HEK293T (cell line): ENCODE measurements around the gene SCO1.

Experiments
- CTBP1 ChIP-seq: fragments of 450-650 bp; IDR thresholded peaks from 2 replicates; pipeline ENCODE4 v1.6.1; 2016; ENCODE audit warnings: borderline replicate concordance
- FOXA1 ChIP-seq: fragments of 450-650 bp; IDR thresholded peaks from 2 replicates; pipeline ENCODE4 v1.6.1; 2016; ENCODE audit warnings: mild to moderate bottlenecking
- FOXK2 ChIP-seq: fragments of 450-650 bp; IDR thresholded peaks from 2 replicates; pipeline ENCODE4 v1.6.1; 2016; ENCODE audit warnings: mild to moderate bottlenecking
- HDGF ChIP-seq: fragments of 450-650 bp; IDR thresholded peaks from 2 replicates; pipeline ENCODE4 v1.6.1; 2017; ENCODE audit warnings: antibody characterized with exemption, borderline replicate concordance
- TARDBP ChIP-seq: fragments of 450-650 bp; IDR thresholded peaks from 2 replicates; pipeline ENCODE4 v1.6.1; 2016

DNA sequence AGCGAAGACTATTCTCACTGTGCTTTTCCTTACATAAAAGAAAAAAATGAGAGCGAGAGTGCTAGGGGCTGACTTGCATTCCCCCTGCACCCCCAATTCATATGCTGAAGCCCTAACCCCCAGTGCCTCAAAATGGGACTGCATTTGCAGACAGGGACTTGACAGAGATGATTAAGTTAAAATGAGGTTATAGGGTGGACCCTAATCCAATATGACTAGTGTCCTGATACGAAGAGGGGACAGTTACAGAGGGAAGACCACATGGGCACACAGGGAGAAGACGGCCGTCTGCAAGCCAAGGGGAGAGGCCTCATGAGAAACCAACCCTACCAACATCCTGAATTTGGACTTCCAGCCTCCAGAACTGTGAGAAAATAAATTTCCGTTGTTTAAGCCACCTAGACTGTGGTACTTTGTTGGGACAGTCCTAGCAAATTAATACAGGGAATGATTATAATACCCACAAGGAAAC is 34.1 kb upstream of the SCO1 start:
- TF ChIP-seq HDGF (no peak), FOXK2 (no peak), CTBP1 (no peak), TARDBP (no peak), FOXA1 (no peak)
